IMR-90 (cell line): ENCODE results near the gene KLHL9. TPM values are rescaled to one million over a fixed set of nuclear protein-coding genes. Genes with fewer than 3 reads are reported as not detected.

ENCODE experiments used
- ATAC-seq: fragments of 200-7000 bp; cut with Tn5 transposase; 2 replicates; pipeline ENCODE4 v1.9.1; 2020; ENCODE audit warnings: low read depth, mild to moderate bottlenecking, moderate library complexity
- BruUV-seq: library from RNA; stranded (reverse); fragments of 400-500 nt; replicated peaks from 2 replicates; lab custom pipeline; 2021; lab: Mats Ljungman, UMichigan
- CTCF ChIA-PET: fragments of 300-600 bp; formaldehyde crosslinking; extraction: SDS; loops from one replicate; lab custom pipeline; 2021; ENCODE audit warnings: antibody characterized with exemption; lab: Yijun Ruan, JAX
- POLR2A ChIA-PET: fragments of 300-600 bp; sonication (Branson Sonifier 250); formaldehyde crosslinking; loops from one replicate; lab custom pipeline; 2022; ENCODE audit warnings: antibody characterized with exemption; ENCODE audit not compliant: unreplicated experiment; lab: Charles Lee
- DNase-seq: peaks from one replicate; pipeline ENCODE4 v3.0.0; 2013
- H2AFZ ChIP-seq: replicated peaks from 2 replicates; pipeline ENCODE3; 2013; ENCODE audit warnings: low read length, mild to moderate bottlenecking; ENCODE audit not compliant: poor library complexity
- H2AK5ac ChIP-seq: 2 replicates; pipeline ENCODE4 v1.6.1; 2013; ENCODE audit warnings: low read depth, low read length, inconsistent platforms
- H2AK9ac ChIP-seq: replicated peaks from 2 replicates; pipeline ENCODE3; 2013; ENCODE audit warnings: mild to moderate bottlenecking, low read depth, low read length, moderate library complexity; ENCODE audit not compliant: poor library complexity
- H2BK120ac ChIP-seq: 2 replicates; pipeline ENCODE4 v1.6.1; 2013; ENCODE audit warnings: low read depth, low read length, inconsistent platforms
- H2BK15ac ChIP-seq: 3 replicates; pipeline ENCODE4 v1.6.1; 2013; ENCODE audit warnings: low read depth, low read length, inconsistent platforms
- H2BK20ac ChIP-seq: 2 replicates; pipeline ENCODE4 v1.6.1; 2013; ENCODE audit warnings: low read depth, mild to moderate bottlenecking, inconsistent platforms, low read length, moderate library complexity
- H2BK5ac ChIP-seq: 2 replicates; pipeline ENCODE4 v1.6.1; 2013; ENCODE audit warnings: mild to moderate bottlenecking, low read depth, low read length, inconsistent platforms; ENCODE audit not compliant: poor library complexity, severe bottlenecking
- H3K14ac ChIP-seq: replicated peaks from 2 replicates; pipeline ENCODE4 v1.6.1; 2013; ENCODE audit warnings: low read depth, low read length, inconsistent platforms
- H3K18ac ChIP-seq: 2 replicates; pipeline ENCODE4 v1.6.1; 2013; ENCODE audit warnings: low read depth, low read length, control low read depth
- H3K23ac ChIP-seq: 2 replicates; pipeline ENCODE4 v1.6.1; 2013; ENCODE audit warnings: low read depth, low read length, inconsistent platforms
- H3K27ac ChIP-seq: 2 replicates; pipeline ENCODE4 v1.5.1; 2013; ENCODE audit warnings: mild to moderate bottlenecking, control low read depth, low read length; ENCODE audit not compliant: insufficient read depth
- H3K27me3 ChIP-seq: 2 replicates; pipeline ENCODE4 v1.6.1; 2013; ENCODE audit warnings: low read length; ENCODE audit not compliant: control insufficient read depth, insufficient read depth
- H3K36me3 ChIP-seq: 2 replicates; pipeline ENCODE4 v1.6.1; 2013; ENCODE audit warnings: low read length, mixed read lengths; ENCODE audit not compliant: control insufficient read depth, insufficient read depth
- H3K4ac ChIP-seq: 2 replicates; pipeline ENCODE4 v1.6.1; 2013; ENCODE audit warnings: low read depth, low read length, inconsistent platforms
- H3K4me1 ChIP-seq: 2 replicates; pipeline ENCODE4 v1.6.1; 2013; ENCODE audit warnings: low read length, mixed read lengths; ENCODE audit not compliant: control insufficient read depth, insufficient read depth
- H3K4me2 ChIP-seq: 2 replicates; pipeline ENCODE4 v1.6.1; 2013; ENCODE audit warnings: low read depth, mild to moderate bottlenecking, control low read depth, low read length, moderate library complexity
- H3K4me3 ChIP-seq: 2 replicates; pipeline ENCODE4 v1.5.1; 2013; ENCODE audit warnings: low read depth, mild to moderate bottlenecking, control low read depth, low read length, moderate library complexity; ENCODE audit not compliant: insufficient read depth
- H3K56ac ChIP-seq: 2 replicates; pipeline ENCODE4 v1.6.1; 2013; ENCODE audit warnings: low read length, inconsistent platforms; ENCODE audit not compliant: insufficient read depth; ENCODE audit errors: extremely low read depth
- H3K79me1 ChIP-seq, 2 experiments: 2 replicates each; pipeline ENCODE4 v1.6.1; 2013; ENCODE audit warnings: low read length in 2 of 2, inconsistent platforms in 1 of 2, low read depth in 1 of 2
- H3K9ac ChIP-seq: 2 replicates; pipeline ENCODE4 v1.6.1; 2013; ENCODE audit warnings: low read depth, low read length, control low read depth
- H3K9me1 ChIP-seq: 2 replicates; pipeline ENCODE4 v1.6.1; 2013; ENCODE audit warnings: low read length, inconsistent platforms; ENCODE audit not compliant: insufficient read depth
- H3K9me3 ChIP-seq: 2 replicates; pipeline ENCODE4 v1.6.1; 2013; ENCODE audit warnings: low read length; ENCODE audit not compliant: control insufficient read depth, insufficient read depth
- H4K20me1 ChIP-seq: 2 replicates; pipeline ENCODE4 v1.6.1; 2013; ENCODE audit warnings: low read length, inconsistent platforms; ENCODE audit not compliant: insufficient read depth
- H4K5ac ChIP-seq: 2 replicates; pipeline ENCODE4 v1.6.1; 2013; ENCODE audit warnings: mild to moderate bottlenecking, low read depth, low read length, control low read depth
- H4K8ac ChIP-seq, 2 experiments: 2 replicates each; pipeline ENCODE4 v1.6.1; 2013; ENCODE audit warnings: low read depth in 2 of 2, low read length in 2 of 2, control low read depth in 1 of 2, inconsistent platforms in 1 of 2
- H4K91ac ChIP-seq: 2 replicates; pipeline ENCODE4 v1.6.1; 2013; ENCODE audit warnings: low read depth, low read length, inconsistent platforms; ENCODE audit not compliant: insufficient read depth
- NFE2L2 ChIP-seq: fragments of 150-350 bp; IDR thresholded peaks from 2 replicates; pipeline ENCODE4 v1.6.1; 2016; ENCODE audit warnings: low read depth, mild to moderate bottlenecking, low read length
- WGBS, 2 experiments: methylation state at CpG; one replicate each; pipeline versions ENCODE4 v1.1.5 to v1.1.7; 2013; ENCODE audit warnings: missing lambda C conversion rate in 2 of 2; ENCODE audit not compliant: insufficient read length in 1 of 2; ENCODE audit errors: extremely low coverage in 2 of 2; 5-methylcytosine and 5-hydroxymethylcytosine counted together
- dilution Hi-C: fragments of 300-500 bp; cut with HindIII; formaldehyde crosslinking; loops from one replicate; pipeline ENCODE4 v1.14.3; 2018; ENCODE audit warnings: low sequenced_read_pairs; ENCODE audit not compliant: unreplicated experiment
- in situ Hi-C: fragments of 300-500 bp; cut with MboI; formaldehyde crosslinking; loops from 3 replicates; pipeline ENCODE4 v1.14.3; 2019; ENCODE audit warnings: low sequenced_read_pairs, inconsistent platforms, mixed read lengths
- intact Hi-C: fragments of 100-400 bp; cut with micrococcal nuclease; formaldehyde crosslinking; loops from 2 replicates; pipeline ENCODE4 v1.10.0; 2022
- polyA plus RNA-seq, 3 experiments: library from polyadenylated mRNA; depleted of rRNA; stranded (reverse); fragments of >200 nt; gene quantifications; 2 replicates each; pipeline ENCODE4 v1.2.3, GENCODE V29; 2012; ENCODE audit warnings: low replicate concordance in 1 of 3
- total RNA-seq: library from RNA; depleted of rRNA; stranded (reverse); fragments of >200 nt; gene quantifications from 2 replicates; pipeline ENCODE4 v1.2.3, GENCODE V29; 2012
- TF ChIP-seq, protein P1 (sequence below): conservative IDR thresholded peaks from 2 replicates; pipeline ENCODE4 v1.5.1; 2012; ENCODE audit warnings: mild to moderate bottlenecking, low read depth, low read length, improper control_type of control experiment

Gene KLHL9
- total and polyA plus RNA-seq, 2 of the 4 experiments (the other 2 are of a cell fraction), result 12.9 to 46.4 TPM

DNA sequence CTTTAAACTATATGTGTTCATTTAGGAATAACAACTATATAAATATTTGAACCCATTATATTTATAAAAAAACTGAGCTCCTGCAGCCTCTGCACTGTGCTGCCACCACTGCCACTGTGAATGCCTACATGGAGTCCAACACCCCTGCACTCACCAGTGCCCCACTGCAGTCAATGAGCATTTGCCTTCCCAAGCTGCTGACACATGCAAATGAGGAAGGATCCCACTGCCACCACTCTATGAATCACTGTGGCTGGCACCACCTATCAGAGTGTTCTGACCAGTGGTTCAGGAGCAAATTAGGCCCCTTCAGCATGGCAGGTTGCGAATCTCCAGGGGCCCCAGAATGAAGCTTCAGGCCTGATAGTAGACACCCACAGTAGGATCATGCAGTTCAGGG lies 39.2 kb downstream of the KLHL9 start:
- Histone ChIP-seq H3K4ac (no peak overlapping the region), H3K9me3 (no peaks in the 10 kb centered on the region), H3K4me3 (no peak overlapping the region), H4K20me1 (no peaks in the 10 kb centered on the region), H3K27me3 (peaks cover 3% of the 10 kb centered on the region; the same call in 1 of the 2 replicates), H2BK120ac (no peak overlapping the region), H2BK15ac (no peak overlapping the region), H3K79me1 (no peaks in the 10 kb centered on the region), H3K9ac (no peak overlapping the region), H4K91ac (no peak overlapping the region), H3K4me2 (no peak overlapping the region), H3K27ac (no peak overlapping the region), H3K9me1 (no peaks in the 10 kb centered on the region), H4K8ac (no peak overlapping the region), H4K5ac (no peak overlapping the region), H3K56ac (no peak overlapping the region), H3K23ac (no peak overlapping the region), H3K4me1 (no peaks in the 10 kb centered on the region), H2AK9ac (no peak overlapping the region), H2BK5ac (no peak overlapping the region), H2AFZ (no peak overlapping the region), H3K36me3 (no peaks in the 10 kb centered on the region), H2AK5ac (no peak overlapping the region), H3K18ac (no peak overlapping the region), H2BK20ac (no peak overlapping the region), H3K14ac (no peak overlapping the region)
- dilution Hi-C loops, result no loop called here
- ChIA-PET CTCF (no interaction called here), POLR2A (interaction anchor here (0.5 kb wide), 1 partner anchor 1228 kb away, joined by 3 read pairs; no protein-coding TSS in a partner anchor)
- no peak for DNase-seq
- 20% methylated on average over 1 of the region's 1 CpG; no CpG with 5 or more reads in 1 of the 2 experiments for WGBS, 2 experiments
- no peak for TF ChIP-seq NFE2L2
- TF ChIP-seq, protein P1, sequence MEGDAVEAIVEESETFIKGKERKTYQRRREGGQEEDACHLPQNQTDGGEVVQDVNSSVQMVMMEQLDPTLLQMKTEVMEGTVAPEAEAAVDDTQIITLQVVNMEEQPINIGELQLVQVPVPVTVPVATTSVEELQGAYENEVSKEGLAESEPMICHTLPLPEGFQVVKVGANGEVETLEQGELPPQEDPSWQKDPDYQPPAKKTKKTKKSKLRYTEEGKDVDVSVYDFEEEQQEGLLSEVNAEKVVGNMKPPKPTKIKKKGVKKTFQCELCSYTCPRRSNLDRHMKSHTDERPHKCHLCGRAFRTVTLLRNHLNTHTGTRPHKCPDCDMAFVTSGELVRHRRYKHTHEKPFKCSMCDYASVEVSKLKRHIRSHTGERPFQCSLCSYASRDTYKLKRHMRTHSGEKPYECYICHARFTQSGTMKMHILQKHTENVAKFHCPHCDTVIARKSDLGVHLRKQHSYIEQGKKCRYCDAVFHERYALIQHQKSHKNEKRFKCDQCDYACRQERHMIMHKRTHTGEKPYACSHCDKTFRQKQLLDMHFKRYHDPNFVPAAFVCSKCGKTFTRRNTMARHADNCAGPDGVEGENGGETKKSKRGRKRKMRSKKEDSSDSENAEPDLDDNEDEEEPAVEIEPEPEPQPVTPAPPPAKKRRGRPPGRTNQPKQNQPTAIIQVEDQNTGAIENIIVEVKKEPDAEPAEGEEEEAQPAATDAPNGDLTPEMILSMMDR, result no peak
- intact Hi-C loops, result no loop called here
- no peak for ATAC-seq
- BruUV-seq, result no TSS peak
- in situ Hi-C loops, result no loop called here
